GM18868 (cell line): Measurements from ENCODE around the gene AGAP3.

Experiments
- ATAC-seq: cut with Tn5 transposase; IDR thresholded peaks from one replicate; pipeline ENCODE4 v1.9.1; 2021; ENCODE audit warnings: mild to moderate bottlenecking, moderate library complexity; ENCODE audit not compliant: unreplicated experiment

AGAP3 gene

GRCh38 chr7:151107882-151108281 is 21.6 kb downstream of the AGAP3 start:
- no peak for ATAC-seq

- ATAC-seq: no peak
Measured at GRCh38 chr7:151109094-151110048, 23.1 kb downstream of the AGAP3 start.

DNA sequence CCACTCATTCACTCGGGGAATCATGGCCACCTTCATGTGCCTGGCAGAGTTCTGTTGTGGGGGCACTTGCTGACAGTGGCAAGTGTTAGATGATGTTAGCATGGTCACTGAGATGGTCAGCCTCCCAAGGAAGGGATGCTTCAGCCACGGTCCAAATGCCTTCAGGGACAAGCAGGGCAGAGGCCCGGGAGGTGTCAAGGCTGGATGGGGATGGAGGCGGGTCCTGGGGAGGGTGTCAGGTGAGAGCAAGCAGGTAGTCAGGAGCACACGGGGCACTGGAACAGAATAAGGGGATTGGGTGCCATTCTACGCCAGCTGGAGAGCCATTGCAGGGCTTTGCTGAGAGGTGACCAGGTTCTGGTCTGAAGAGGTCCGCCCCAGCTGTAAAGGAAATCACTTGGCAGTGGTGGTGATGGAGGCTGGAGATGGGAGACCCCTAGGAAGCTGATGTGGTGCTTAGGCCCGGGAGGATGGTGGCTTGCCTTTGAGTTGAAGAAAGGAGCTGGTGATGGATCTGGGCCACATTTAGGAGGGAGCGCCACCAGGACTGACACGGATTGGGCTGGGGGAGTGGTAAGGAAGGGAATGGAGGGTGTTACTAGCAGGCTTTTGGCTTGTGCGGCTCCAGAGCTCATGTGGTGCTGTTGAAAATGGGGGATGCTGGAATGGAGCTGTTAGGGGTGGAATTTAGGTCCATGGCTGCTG is 24.1 kb downstream of the AGAP3 start:
- ATAC-seq: no peak

DNA sequence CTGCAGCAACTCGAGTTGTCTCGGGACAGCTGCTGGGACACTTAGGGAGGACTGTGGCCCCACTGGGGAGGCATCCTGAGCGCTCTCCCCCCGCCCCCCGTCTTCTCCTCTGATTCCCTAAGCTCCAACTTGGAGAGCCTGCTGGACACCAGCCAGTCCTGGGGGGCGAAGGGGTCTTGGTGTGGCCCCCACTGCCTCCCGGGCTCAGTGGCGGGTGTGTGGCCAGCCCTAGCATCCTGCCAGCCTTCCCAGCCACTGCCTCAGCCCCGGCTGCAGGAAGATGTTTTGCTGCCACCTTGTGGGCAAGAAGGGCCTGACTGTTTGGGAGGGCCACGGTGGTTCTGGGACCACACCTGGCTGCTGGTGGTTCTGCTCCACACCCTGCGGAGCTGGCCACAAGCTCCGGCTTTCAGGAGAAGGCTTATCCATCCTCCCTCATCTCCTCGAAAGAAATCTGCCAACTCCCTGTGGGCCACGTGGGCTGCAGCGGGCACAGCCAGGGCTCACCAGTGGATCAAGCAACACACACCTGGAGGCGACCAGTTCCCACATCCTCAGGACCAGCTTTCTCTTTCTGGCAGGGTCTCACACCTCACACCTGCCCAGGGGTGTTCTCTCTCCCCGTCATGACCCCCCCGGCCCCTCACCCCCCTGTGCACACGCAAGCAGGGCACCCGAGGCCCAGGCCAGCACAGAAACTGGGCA is 24.8 kb downstream of the AGAP3 start:
- ATAC-seq: peak; percentile 86

- ATAC-seq: no peak
Measured at GRCh38 chr7:151113344-151114150, 27.3 kb downstream of the AGAP3 start.

DNA sequence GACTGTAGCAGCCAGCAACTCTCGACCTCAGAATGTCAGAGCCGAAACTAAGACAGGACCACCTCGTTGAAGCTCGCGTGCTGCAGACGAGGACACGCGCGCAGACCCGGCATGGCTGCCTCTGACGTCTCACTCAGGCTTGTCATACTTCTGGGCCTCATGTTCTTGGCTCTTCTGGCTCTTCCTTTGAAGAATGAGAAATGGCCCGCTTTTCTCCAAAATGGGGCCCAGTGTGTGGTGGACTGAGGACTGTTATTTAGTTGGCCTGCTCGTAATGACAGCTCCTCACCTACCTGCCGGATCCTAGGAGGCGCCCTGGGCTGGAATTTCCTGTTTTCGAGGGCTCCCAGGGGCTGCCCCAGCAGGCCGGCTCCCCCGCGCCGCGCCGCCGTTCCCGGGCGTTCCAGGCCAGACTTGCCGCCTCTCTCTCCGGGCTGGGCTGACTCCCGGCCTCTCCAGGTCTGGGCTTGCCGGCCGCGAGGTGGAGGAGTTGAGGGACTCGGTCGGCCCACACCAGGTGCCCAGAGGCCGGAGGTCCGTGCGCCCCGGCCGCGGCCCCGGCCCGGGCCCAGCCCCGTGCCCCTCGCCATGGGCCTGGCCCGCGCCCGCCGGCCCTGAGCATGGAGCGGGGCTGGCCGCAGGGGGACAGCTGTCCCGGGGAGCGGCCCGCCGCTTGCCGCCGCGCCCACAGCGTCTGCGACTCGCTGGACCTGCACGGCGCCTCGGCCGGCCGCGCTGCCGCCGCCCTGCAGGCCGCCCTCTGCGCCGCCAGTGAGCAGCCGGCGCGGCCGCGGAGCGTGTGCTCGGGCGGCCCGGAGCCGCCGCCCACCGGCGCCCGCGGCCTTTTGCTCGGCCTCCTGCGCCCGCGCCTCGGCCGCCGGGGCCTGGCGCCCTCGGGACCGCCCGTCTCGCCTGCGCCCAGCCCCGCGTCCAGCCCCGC is 28.1 kb downstream of the AGAP3 start:
- ATAC-seq: no peak

- ATAC-seq: no peak
Measured at GRCh38 chr7:151115121-151115835, 29.0 kb downstream of the AGAP3 start.

DNA sequence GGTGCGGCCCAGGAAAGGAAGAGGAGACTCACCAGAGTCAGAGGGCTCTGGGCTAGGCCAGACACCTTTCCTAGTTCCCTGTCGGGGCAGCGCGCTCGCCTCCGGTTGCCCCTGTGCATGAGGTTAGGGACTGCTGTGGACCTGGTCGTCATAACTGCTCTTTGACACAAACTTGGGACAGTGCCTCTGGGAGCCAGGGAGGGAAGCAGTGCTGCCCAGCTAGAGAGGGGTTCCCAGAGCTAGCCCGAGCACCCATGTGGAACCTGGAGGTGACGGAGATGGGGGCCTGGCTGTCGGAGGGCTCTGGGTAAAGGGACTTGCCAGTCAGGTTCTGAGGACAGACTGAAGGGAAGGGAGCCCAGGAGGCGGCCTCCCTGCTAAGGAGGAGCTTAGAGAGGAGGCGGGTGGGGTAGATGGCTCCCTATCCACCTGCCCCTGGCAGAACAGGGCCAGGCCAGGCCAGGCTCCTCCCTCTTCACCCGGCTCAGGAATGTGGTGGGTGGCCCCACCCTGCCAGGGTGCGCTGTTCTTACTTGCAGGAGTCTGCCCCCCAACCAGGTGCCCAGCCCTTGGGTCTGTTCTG is 29.7 kb downstream of the AGAP3 start:
- ATAC-seq: no peak

DNA sequence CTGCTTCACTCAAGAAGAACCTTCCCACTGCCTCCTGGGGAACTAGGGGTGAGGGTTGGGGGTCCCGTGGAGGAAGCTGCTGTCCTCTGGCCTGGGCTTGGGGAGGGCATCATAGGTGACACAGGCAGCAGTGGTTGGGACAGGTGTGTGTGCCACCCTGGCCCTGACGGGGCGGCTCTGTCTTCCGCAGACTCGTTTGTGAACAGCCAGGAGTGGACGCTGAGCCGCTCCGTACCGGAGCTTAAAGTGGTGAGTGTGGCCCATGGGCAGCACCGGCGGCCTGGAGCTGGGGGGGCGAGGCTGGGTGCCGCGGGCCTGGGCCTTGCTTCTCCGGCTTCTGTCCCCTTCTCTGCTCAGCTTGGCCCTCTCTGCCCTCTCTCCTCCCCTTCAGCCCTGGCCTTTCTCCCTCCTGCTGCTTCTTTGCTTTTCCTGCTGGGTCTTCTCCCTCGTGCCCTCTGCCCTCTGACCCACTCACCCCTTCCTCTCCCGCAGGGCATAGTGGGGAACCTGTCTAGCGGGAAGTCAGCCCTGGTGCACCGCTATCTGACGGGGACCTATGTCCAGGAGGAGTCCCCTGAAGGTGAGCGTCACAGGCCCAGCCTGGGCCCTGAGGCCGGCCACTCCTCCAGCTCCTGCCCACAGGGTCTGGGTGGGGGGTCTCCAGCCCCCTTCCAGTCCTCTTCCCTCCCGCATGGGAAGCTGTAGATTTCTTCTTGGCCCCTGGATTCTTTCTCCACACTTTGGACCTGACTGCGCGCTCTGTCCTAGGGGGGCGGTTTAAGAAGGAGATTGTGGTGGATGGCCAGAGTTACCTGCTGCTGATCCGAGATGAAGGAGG is 30.5 kb downstream of the AGAP3 start:
- no peak for ATAC-seq

DNA sequence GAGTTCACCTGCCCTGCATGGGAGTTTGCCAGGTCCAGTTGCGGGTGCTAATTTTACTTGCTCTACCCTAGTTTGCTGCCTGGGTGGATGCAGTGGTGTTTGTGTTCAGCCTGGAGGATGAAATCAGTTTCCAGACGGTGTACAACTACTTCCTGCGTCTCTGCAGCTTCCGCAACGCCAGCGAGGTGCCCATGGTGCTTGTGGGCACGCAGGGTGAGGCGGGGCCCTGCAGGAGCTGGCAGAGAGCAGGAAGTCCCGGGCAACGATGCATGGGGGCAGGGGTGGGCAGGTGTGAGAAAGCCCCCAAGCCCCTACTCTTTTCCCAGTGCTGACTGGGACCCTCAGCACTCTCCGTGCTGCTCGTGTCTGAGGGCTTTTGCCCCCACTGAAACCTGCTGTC is 31.3 kb downstream of the AGAP3 start:
- no peak for ATAC-seq

GRCh38 chr7:151118108-151119054 is 32.1 kb downstream of the AGAP3 start:
- ATAC-seq: no peak

- no peak for ATAC-seq
Measured at GRCh38 chr7:151119055-151119415, 32.8 kb downstream of the AGAP3 start.

DNA sequence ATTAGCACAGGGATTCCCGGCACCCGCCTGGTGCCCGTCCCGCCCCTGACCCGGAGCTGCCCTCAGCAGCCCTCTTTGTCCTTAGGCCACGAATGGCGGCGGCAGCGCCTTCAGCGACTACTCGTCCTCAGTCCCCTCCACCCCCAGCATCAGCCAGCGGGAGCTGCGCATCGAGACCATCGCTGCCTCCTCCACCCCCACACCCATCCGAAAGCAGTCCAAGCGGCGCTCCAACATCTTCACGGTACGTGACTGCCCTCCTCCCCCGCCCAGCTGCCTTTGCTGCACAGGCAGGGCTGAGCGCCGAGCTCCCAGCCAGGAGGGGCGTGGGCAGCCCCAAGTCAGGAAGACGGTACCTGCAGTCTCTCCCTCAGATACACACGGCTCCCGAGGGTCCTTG is 33.6 kb downstream of the AGAP3 start:
- no peak for ATAC-seq

DNA sequence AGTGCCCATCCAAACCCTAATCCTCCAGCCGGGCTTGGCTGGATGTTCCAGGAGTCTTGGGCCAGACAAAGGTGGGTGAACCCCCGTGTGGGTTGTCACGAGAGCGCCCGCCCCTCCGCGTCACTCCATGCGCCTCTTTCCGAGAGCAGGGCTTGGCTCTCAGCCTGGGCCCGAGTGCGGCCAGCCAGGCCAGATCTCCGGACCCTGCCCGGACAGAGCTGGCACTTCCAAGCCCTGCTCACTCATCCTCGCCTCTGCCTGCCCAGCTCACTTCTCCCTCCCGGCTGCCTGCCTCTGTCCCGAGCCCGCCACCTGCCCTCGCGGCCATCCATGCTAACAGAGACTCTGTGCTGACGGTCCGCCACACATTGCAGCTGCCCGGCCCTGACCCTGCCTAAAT is 34.6 kb downstream of the AGAP3 start:
- no peak for ATAC-seq

DNA sequence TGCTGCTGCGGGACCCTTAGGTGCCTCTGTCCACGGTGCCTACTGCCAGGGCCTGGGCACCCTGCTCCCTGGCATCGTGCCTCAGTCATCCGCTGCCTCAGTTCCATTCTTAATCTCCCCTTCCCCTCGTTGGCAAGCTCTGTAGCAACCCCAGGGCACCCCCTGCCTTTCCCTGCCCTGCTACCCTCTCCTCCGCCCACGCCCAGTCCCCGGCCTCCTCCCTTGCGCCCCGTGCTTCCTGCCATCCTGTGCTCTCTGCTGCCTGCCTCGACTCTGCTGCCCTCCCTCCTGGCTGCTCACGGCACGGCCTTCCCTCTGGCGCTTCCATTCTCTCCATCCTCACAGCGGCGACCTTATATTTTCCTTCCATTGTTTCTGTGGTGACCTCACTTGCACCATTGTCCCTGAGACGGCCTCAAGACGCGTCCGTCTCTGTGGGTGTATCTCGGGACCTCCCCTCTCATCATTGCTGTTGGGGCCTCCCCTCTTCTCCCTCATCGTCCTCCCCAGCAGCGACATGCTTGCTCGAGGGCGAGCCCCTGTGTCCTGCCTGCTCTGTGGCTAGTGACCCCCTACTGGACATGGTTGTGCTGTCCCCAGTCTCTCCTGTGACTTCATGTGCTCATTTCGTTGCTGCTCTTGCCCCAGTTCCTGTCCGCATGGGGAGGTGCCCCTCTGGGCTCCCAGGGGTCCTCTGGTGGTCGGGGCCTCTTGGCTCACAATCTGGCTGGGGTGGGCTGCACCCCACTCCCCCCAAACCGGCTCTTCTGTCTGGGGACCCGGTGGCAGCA is 35.3 kb downstream of the AGAP3 start:
- no peak for ATAC-seq

- ATAC-seq: no peak
Measured at GRCh38 chr7:151122276-151122675, 36.0 kb downstream of the AGAP3 start.
